ENCODE measurements around the gene AP3M1. TPM values are rescaled to one million over a fixed set of nuclear protein-coding genes. Genes with fewer than 3 reads are reported as not detected.
"Not testable (repeated sequence)": the region's sequence is repeated elsewhere in the genome, so short reads cannot be mapped to it uniquely, and the experiment has no call there.

Gene AP3M1
- total RNA-seq, 1 donor from 2014 or later = 48.0 TPM

DNA sequence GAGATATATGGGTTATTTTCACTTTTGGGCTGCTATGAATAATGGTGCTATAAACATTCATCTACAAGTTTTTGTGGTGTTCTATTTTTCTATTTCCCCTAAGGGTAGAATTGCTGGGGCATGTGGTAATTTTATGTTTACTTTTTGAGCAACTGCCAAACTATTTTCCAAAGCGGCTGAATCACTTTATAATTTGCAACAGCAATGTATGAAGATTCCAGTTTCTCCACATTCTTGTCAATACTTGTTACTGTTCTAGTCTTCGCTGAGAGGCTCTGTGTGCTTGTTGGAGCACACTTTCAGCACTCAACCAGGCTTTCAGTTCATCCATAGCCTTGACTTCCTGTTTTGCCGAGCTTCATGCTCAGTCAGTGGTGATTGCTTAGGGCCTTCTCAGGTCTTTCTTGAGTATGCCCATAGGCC lies 39.4 kb upstream of the AP3M1 start:
- no peak for DNase-seq (ENCODE audit: extremely low spot score, unreplicated experiment)
- Mint-ChIP-seq H3K9me3 (no peaks in the 10 kb centered on the region), H3K27me3 (no peaks in the 10 kb centered on the region), H3K36me3 (peaks cover 3% of the 10 kb centered on the region), H3K4me1 (ENCODE audit: unreplicated experiment) (peaks cover 20% of the 10 kb centered on the region), H3K27ac (peak overlapping the region; percentile 98), H3K4me3 (peak overlapping the region; percentile 78)
- TF ChIP-seq, protein P1, sequence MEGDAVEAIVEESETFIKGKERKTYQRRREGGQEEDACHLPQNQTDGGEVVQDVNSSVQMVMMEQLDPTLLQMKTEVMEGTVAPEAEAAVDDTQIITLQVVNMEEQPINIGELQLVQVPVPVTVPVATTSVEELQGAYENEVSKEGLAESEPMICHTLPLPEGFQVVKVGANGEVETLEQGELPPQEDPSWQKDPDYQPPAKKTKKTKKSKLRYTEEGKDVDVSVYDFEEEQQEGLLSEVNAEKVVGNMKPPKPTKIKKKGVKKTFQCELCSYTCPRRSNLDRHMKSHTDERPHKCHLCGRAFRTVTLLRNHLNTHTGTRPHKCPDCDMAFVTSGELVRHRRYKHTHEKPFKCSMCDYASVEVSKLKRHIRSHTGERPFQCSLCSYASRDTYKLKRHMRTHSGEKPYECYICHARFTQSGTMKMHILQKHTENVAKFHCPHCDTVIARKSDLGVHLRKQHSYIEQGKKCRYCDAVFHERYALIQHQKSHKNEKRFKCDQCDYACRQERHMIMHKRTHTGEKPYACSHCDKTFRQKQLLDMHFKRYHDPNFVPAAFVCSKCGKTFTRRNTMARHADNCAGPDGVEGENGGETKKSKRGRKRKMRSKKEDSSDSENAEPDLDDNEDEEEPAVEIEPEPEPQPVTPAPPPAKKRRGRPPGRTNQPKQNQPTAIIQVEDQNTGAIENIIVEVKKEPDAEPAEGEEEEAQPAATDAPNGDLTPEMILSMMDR (conservative IDR thresholded peaks at IDR 0.05) = no peak

DNA sequence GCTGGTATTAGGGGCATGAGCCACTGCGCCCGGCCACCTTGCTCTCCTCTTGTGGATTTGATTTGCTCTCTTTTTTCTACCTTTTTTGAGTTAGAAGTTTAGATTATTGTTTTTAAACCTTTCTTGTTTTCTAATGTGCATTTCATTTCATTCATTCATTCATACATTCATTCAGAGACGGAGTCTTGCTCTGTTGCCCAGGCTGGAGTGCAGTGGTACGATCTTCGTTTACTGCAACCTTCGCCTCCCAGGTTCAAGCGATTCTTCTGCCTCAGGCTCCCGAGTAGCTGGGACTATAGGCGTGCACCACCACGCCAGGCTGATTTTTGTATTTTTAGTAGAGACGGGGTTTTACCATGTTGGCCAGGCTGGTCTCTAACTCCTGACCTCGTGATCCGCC lies 38.0 kb upstream of the AP3M1 start:
- H3K9me3 Mint-ChIP-seq; H3K27ac Mint-ChIP-seq; DNase-seq (ENCODE audit: extremely low spot score, unreplicated experiment); H3K4me3 Mint-ChIP-seq; H3K27me3 Mint-ChIP-seq; H3K36me3 Mint-ChIP-seq: not testable (repeated sequence)
- peaks cover 16% of the 10 kb centered on the region for H3K4me1 Mint-ChIP-seq (ENCODE audit: unreplicated experiment)

DNA sequence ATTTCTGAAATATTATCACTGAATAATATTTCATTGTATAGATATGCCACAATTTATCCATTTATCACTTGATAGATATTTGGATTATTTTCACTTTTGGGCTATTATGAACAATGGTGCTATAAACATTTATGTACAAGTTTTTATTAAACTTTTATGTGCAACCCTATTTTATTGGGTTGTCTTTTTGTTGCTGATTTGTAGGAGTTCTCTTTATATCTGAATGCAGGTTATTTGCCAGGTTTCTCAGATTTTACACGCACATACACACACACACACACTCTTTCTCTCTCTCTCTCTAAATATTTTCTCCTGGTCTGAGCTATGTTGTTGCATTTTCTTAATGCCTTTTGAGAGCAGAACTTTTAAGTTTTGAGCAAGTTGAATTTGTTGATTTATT lies 36.6 kb upstream of the AP3M1 start:
- Mint-ChIP-seq H3K4me1 (ENCODE audit: unreplicated experiment) (peaks cover 16% of the 10 kb centered on the region), H3K9me3 (no peaks in the 10 kb centered on the region), H3K27ac (peak overlapping the region; percentile 13), H3K4me3 (no peak overlapping the region), H3K36me3 (peaks cover 3% of the 10 kb centered on the region), H3K27me3 (no peaks in the 10 kb centered on the region)
- no peak for DNase-seq (ENCODE audit: extremely low spot score, unreplicated experiment)
- TF ChIP-seq, protein P1 (conservative IDR thresholded peaks at IDR 0.05) = no peak

DNA sequence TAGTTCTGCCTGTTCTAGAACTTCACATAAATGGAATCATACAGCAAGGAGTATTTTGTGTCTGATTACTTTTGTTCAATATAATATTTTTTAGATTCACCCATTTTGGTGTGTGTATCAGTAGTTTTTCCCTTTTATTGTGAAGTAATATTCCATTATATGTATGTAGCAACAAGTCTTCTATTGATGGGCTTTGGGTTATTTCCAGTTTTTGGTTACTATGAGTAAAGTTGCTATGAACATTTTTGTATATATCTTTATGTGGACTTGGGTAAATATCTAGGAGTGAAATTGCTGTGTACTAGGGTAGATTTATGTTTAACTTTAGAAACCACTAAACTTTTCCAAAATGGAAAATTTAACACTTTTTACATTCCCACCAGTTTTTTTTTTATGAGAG lies 36.0 kb upstream of the AP3M1 start:
- TF ChIP-seq, protein P1 (conservative IDR thresholded peaks at IDR 0.05) = no peak
- DNase-seq (ENCODE audit: extremely low spot score, unreplicated experiment) = no peak
- H3K27ac Mint-ChIP-seq = no peak overlapping the region
- H3K4me3 Mint-ChIP-seq = no peak overlapping the region
- H3K9me3 Mint-ChIP-seq = no peaks in the 10 kb centered on the region
- H3K36me3 Mint-ChIP-seq = peaks cover 3% of the 10 kb centered on the region
- H3K27me3 Mint-ChIP-seq = no peaks in the 10 kb centered on the region
- peaks cover 16% of the 10 kb centered on the region for H3K4me1 Mint-ChIP-seq (ENCODE audit: unreplicated experiment)

DNA sequence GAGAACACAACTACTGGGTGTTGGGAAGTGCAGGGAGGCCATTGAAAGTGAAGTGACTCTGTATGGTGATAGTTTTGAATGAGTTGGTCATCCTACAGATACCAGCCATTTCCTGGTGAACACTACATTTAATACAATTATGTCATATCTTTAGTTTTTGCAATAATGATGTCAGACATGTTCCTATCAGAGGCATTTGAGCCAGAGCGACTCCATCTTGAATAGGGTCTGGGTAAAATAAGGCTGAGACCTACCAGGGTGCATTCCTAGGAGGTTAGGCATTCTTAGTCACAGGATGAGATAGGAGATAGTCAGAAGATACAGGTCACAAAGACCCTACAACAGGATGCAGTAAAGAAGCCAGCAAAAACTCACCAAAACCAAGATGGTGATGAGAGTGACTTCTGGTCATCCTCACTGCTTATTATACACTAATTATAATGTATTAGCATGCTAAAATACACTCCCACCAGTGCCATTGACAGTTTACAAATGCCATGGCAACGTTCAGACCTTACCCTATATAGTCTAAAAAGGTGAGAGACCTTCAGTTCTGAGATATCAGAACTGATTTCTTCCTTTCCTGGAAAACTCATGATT lies 28.6 kb upstream of the AP3M1 start:
- H3K4me3 Mint-ChIP-seq = peak overlapping the region; percentile 32
- H3K27ac Mint-ChIP-seq = peak overlapping the region; percentile 52
- H3K36me3 Mint-ChIP-seq = peaks cover 3% of the 10 kb centered on the region

DNA sequence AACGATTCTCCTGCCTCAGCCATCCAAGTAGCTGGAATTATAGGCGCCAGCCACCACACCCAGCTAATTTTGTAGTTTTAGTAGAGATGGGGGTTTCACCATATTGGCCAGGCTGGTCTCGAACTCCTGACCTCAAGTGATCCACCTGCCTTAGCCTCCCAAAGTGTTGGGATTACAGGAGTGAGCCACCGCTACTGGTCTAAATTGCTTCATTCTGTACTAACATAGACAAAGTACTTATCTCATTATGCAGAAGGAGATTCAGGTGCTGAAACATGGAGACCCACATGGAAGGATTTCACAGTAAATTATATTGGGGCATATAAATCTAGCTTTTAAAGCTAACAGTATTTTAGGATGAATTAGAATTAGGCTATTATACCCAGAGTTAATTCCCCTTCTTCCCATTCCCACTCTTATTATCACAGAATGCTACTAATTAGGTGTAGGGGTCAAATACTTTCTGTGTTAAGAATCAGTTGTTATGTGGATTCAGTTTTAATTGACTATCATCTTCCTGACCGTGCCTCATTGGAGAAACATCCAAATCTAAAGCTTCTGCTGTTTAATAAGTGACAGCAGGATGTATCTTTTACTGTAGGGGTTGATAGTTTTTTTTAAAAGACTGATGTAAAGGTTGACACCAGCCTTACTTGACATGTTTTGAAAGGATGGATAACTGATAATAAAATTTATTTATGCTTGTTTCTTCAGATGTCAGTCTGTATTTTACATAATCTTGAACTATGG lies 27.6 kb upstream of the AP3M1 start:
- TF ChIP-seq, protein P1 (conservative IDR thresholded peaks at IDR 0.05) = no peak
- peak overlapping the region; percentile 46 for H3K27ac Mint-ChIP-seq
- no peaks in the 10 kb centered on the region for H3K27me3 Mint-ChIP-seq

More for the DNA sequence above, 28.6 kb upstream of the AP3M1 start:
- TF ChIP-seq, protein P1 (conservative IDR thresholded peaks at IDR 0.05) = no peak
- DNase-seq (ENCODE audit: extremely low spot score, unreplicated experiment) = no peak
- H3K9me3 Mint-ChIP-seq = no peaks in the 10 kb centered on the region
- H3K4me1 Mint-ChIP-seq (ENCODE audit: unreplicated experiment) = peaks cover 11% of the 10 kb centered on the region
- H3K27me3 Mint-ChIP-seq = no peaks in the 10 kb centered on the region

More for the DNA sequence above, 27.6 kb upstream of the AP3M1 start:
- Mint-ChIP-seq H3K4me1 (ENCODE audit: unreplicated experiment) (peaks cover 11% of the 10 kb centered on the region), H3K9me3 (no peaks in the 10 kb centered on the region), H3K36me3 (peaks cover 3% of the 10 kb centered on the region), H3K4me3 (peak overlapping the region; percentile 72)
- no peak for DNase-seq (ENCODE audit: extremely low spot score, unreplicated experiment)
